NT2/D1 (cell line): Measurements from ENCODE around the gene POLE.

ENCODE experiments used
- DNase-seq: peaks from one replicate; pipeline ENCODE4 v3.0.0-alpha.2; 2011; ENCODE audit warnings: low read depth, low spot score
- H3K27me3 ChIP-seq: 2 replicates; pipeline ENCODE4 v1.6.0; 2011; ENCODE audit warnings: mild to moderate bottlenecking; ENCODE audit not compliant: insufficient read length, insufficient read depth
- H3K36me3 ChIP-seq: 2 replicates; pipeline ENCODE4 v1.6.1; 2011; ENCODE audit warnings: mild to moderate bottlenecking, low read length, mixed read lengths; ENCODE audit not compliant: insufficient read depth, insufficient read length
- H3K4me1 ChIP-seq: 2 replicates; pipeline ENCODE4 v1.5.1; 2011; ENCODE audit not compliant: insufficient read depth, insufficient read length
- H3K4me3 ChIP-seq: 2 replicates; pipeline ENCODE4 v1.5.1; 2011; ENCODE audit warnings: low read depth; ENCODE audit not compliant: insufficient read length
- H3K9ac ChIP-seq: 2 replicates; pipeline ENCODE4 v1.6.0; 2011; ENCODE audit warnings: low read depth; ENCODE audit not compliant: insufficient read length
- H3K9me3 ChIP-seq: 2 replicates; pipeline ENCODE4 v1.5.1; 2011; ENCODE audit warnings: mild to moderate bottlenecking, low read length; ENCODE audit not compliant: insufficient read depth
- SUZ12 ChIP-seq: IDR thresholded peaks from 2 replicates; pipeline ENCODE4 v1.6.1; 2011; ENCODE audit not compliant: insufficient read length, insufficient read depth; ENCODE audit errors: extremely low read depth
- YY1 ChIP-seq: IDR thresholded peaks from 2 replicates; pipeline ENCODE4 v1.6.1; 2011; ENCODE audit not compliant: insufficient read length, insufficient read depth
- ZNF274 ChIP-seq: IDR thresholded peaks from 2 replicates; pipeline ENCODE4 v1.6.1; 2011; ENCODE audit warnings: mild to moderate bottlenecking, low read depth, low read length

The POLE gene

GRCh38 chr12:132635076-132635955 lies 51.8 kb downstream of the POLE start:
- no peak for TF ChIP-seq SUZ12
- TF ChIP-seq YY1, result no peak
- no peak for TF ChIP-seq ZNF274

GRCh38 chr12:132634411-132634990 lies 52.6 kb downstream of the POLE start:
- Histone ChIP-seq H3K9me3 (no peaks in the 10 kb centered on the region), H3K36me3 (peaks cover 100% of the 10 kb centered on the region), H3K4me3 (no peak overlapping the region), H3K4me1 (peaks cover 6% of the 10 kb centered on the region), H3K9ac (no peak overlapping the region), H3K27me3 (no peaks in the 10 kb centered on the region)
- TF ChIP-seq SUZ12 (no peak), YY1 (no peak), ZNF274 (no peak)
- DNase-seq, result no peak

More at GRCh38 chr12:132635076-132635955, 51.8 kb downstream of the POLE start:
- Histone ChIP-seq H3K27me3 (no peaks in the 10 kb centered on the region), H3K9me3 (no peaks in the 10 kb centered on the region), H3K4me1 (peaks cover 6% of the 10 kb centered on the region), H3K9ac (no peak overlapping the region), H3K36me3 (peaks cover 97% of the 10 kb centered on the region), H3K4me3 (no peak overlapping the region)
- DNase-seq, result no peak

GRCh38 chr12:132633901-132634300 lies 53.2 kb downstream of the POLE start:
- Histone ChIP-seq H3K27me3 (no peaks in the 10 kb centered on the region), H3K9me3 (no peaks in the 10 kb centered on the region), H3K4me3 (no peak overlapping the region), H3K36me3 (peaks cover 100% of the 10 kb centered on the region), H3K9ac (no peak overlapping the region), H3K4me1 (peaks cover 6% of the 10 kb centered on the region)
- TF ChIP-seq SUZ12 (no peak), ZNF274 (no peak), YY1 (no peak)
- no peak for DNase-seq

- TF ChIP-seq SUZ12 (no peak), YY1 (no peak), ZNF274 (no peak)
- no peak for DNase-seq
- Histone ChIP-seq H3K4me3 (no peak overlapping the region), H3K4me1 (peaks cover 6% of the 10 kb centered on the region), H3K27me3 (no peaks in the 10 kb centered on the region), H3K9ac (no peak overlapping the region), H3K36me3 (peaks cover 99% of the 10 kb centered on the region), H3K9me3 (no peaks in the 10 kb centered on the region)
Measured at GRCh38 chr12:132633398-132633797, 53.7 kb downstream of the POLE start.

GRCh38 chr12:132632521-132633228 lies 54.5 kb downstream of the POLE start:
- H3K4me1 ChIP-seq, result peaks cover 3% of the 10 kb centered on the region
- no peaks in the 10 kb centered on the region for H3K27me3 ChIP-seq
- H3K9ac ChIP-seq, result no peak overlapping the region
- TF ChIP-seq SUZ12 (no peak), YY1 (no peak), ZNF274 (no peak)
- DNase-seq, result no peak
- no peaks in the 10 kb centered on the region for H3K9me3 ChIP-seq
- no peak overlapping the region for H3K4me3 ChIP-seq
- H3K36me3 ChIP-seq, result peaks cover 94% of the 10 kb centered on the region

GRCh38 chr12:132631666-132632065 lies 55.5 kb downstream of the POLE start:
- peaks cover 90% of the 10 kb centered on the region for H3K36me3 ChIP-seq
- H3K9me3 ChIP-seq, result no peaks in the 10 kb centered on the region
- no peaks in the 10 kb centered on the region for H3K4me1 ChIP-seq
- DNase-seq, result no peak
- TF ChIP-seq ZNF274 (no peak), SUZ12 (no peak), YY1 (no peak)
- no peak overlapping the region for H3K4me3 ChIP-seq
- H3K27me3 ChIP-seq, result no peaks in the 10 kb centered on the region
- no peak overlapping the region for H3K9ac ChIP-seq

GRCh38 chr12:132630672-132631071 lies 56.5 kb downstream of the POLE start:
- no peaks in the 10 kb centered on the region for H3K9me3 ChIP-seq
- H3K9ac ChIP-seq, result no peak overlapping the region
- no peaks in the 10 kb centered on the region for H3K4me1 ChIP-seq
- no peak for DNase-seq
- H3K36me3 ChIP-seq, result peaks cover 88% of the 10 kb centered on the region
- TF ChIP-seq YY1 (no peak), SUZ12 (no peak), ZNF274 (no peak)
- no peaks in the 10 kb centered on the region for H3K27me3 ChIP-seq
- H3K4me3 ChIP-seq, result no peak overlapping the region
